ENCODE measurements around the gene SLC9A8.
A peak's percentile ranks its signal among the peaks of the same experiment; 100 is the strongest.

The SLC9A8 gene

DNA sequence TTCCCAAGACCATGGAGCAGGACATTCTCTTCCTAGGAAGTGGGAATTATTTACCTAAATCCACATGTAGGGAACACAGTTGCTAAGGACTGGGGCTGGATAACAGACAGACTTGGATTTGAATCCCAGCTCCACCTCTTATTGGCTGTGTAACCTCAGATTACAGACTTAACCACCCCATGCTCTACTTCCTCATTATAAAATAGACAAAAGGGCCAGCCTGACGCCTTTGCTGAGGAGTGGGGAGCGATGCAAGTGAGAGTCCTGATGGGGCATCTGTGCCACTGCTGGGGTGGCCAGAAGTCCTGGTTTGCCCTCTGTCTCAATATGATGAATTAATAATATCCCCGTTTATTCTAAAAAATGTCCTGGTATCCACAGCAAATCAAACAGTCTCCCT, 55.9 kb downstream of the SLC9A8 start:
- 0 out of 2 replicates have a peak, but pooled peaks cover 8% of the 10 kb centered on the region for H3K79me2 ChIP-seq (ENCODE audit: insufficient read depth, low read depth)
- peak overlapping the region; percentile 75; the same call in 1 of the 2 replicates for H3K4me2 ChIP-seq
- no peaks in the 10 kb centered on the region for H3K36me3 ChIP-seq (ENCODE audit: insufficient read depth)
- peaks cover 57% of the 10 kb centered on the region for H3K4me1 ChIP-seq (ENCODE audit: low read depth, poor library complexity, severe bottlenecking)
- TF ChIP-seq, protein P1, sequence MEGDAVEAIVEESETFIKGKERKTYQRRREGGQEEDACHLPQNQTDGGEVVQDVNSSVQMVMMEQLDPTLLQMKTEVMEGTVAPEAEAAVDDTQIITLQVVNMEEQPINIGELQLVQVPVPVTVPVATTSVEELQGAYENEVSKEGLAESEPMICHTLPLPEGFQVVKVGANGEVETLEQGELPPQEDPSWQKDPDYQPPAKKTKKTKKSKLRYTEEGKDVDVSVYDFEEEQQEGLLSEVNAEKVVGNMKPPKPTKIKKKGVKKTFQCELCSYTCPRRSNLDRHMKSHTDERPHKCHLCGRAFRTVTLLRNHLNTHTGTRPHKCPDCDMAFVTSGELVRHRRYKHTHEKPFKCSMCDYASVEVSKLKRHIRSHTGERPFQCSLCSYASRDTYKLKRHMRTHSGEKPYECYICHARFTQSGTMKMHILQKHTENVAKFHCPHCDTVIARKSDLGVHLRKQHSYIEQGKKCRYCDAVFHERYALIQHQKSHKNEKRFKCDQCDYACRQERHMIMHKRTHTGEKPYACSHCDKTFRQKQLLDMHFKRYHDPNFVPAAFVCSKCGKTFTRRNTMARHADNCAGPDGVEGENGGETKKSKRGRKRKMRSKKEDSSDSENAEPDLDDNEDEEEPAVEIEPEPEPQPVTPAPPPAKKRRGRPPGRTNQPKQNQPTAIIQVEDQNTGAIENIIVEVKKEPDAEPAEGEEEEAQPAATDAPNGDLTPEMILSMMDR (conservative IDR thresholded peaks at IDR 0.05; ENCODE audit: low read depth, low read length) = no peak
- no peaks in the 10 kb centered on the region for H3K27me3 ChIP-seq (ENCODE audit: insufficient read depth, low read depth)
- peak overlapping the region; percentile 87; the same call in 1 of the 2 replicates for H3K27ac ChIP-seq
- H4K20me1 ChIP-seq (ENCODE audit: insufficient read depth) = no peaks in the 10 kb centered on the region
- H2AFZ ChIP-seq (ENCODE audit: low read depth) = no peak overlapping the region
- no peak overlapping the region for H3K9ac ChIP-seq
- H3K4me3 ChIP-seq (IDR thresholded peaks at IDR 0.05; ENCODE audit: insufficient read depth, low read depth, low read length) = no peak overlapping the region

DNA sequence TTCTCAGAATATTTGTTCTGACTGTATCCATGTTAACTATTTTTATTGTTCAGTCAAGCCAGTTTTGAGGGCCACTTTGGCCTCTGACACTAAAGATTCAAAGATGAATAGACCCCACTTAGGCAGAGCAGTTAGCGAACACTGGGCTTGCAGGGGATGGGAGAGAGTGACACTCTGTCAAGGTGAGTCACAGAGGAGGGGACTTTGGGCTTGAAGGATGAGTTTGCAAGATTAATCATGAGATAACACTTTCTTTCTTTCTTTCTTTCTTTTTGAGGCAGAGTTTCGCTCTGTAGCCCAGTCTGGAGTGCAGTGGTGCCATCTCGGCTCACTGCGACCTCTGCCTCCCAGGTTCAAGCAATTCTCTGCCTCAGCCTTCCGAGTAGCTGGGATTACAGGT, 56.3 kb downstream of the SLC9A8 start:
- Histone ChIP-seq H3K27me3 (ENCODE audit: insufficient read depth, low read depth) (no peaks in the 10 kb centered on the region), H3K27ac (no peak overlapping the region), H3K36me3 (ENCODE audit: insufficient read depth) (no peaks in the 10 kb centered on the region), H3K4me3 (IDR thresholded peaks at IDR 0.05; ENCODE audit: insufficient read depth, low read depth, low read length) (no peak overlapping the region), H3K4me1 (ENCODE audit: low read depth, poor library complexity, severe bottlenecking) (peaks cover 57% of the 10 kb centered on the region), H3K79me2 (ENCODE audit: insufficient read depth, low read depth) (0 out of 2 replicates have a peak, but pooled peaks cover 8% of the 10 kb centered on the region), H3K4me2 (no peak overlapping the region), H2AFZ (ENCODE audit: low read depth) (no peak overlapping the region), H3K9ac (no peak overlapping the region), H4K20me1 (ENCODE audit: insufficient read depth) (no peaks in the 10 kb centered on the region)
- TF ChIP-seq, protein P1 (conservative IDR thresholded peaks at IDR 0.05; ENCODE audit: low read depth, low read length) = no peak

DNA sequence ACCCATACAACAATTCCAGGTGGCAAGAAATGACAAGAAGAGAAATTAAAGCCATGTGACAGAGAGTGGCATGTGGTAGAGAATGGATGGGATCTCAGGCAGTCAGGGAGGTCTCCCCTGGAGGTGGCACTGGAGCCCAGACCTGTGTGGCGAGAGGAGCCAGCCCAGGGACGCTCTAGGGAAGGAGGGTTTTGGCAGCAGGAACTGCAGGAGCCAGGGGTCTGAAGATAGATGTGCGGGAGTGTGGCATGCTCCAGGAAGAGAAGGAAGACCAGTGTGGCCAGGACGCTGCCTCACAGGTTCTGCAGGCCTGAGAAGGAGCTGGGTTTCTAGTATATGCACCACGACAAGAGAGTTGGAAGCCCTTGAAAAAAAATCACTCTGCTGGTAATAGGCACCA, 57.6 kb downstream of the SLC9A8 start:
- no peak overlapping the region for H3K4me3 ChIP-seq (IDR thresholded peaks at IDR 0.05; ENCODE audit: insufficient read depth, low read depth, low read length)
- no peaks in the 10 kb centered on the region for H3K27me3 ChIP-seq (ENCODE audit: insufficient read depth, low read depth)
- no peaks in the 10 kb centered on the region for H4K20me1 ChIP-seq (ENCODE audit: insufficient read depth)
- H3K79me2 ChIP-seq (ENCODE audit: insufficient read depth, low read depth) = 0 out of 2 replicates have a peak, but pooled peaks cover 8% of the 10 kb centered on the region
- H2AFZ ChIP-seq (ENCODE audit: low read depth) = no peak overlapping the region
- H3K4me1 ChIP-seq (ENCODE audit: low read depth, poor library complexity, severe bottlenecking) = peaks cover 45% of the 10 kb centered on the region
- TF ChIP-seq, protein P1 (conservative IDR thresholded peaks at IDR 0.05; ENCODE audit: low read depth, low read length) = no peak
- no peak overlapping the region for H3K4me2 ChIP-seq
- no peaks in the 10 kb centered on the region for H3K36me3 ChIP-seq (ENCODE audit: insufficient read depth)
- no peak overlapping the region for H3K27ac ChIP-seq
- no peak overlapping the region for H3K9ac ChIP-seq

DNA sequence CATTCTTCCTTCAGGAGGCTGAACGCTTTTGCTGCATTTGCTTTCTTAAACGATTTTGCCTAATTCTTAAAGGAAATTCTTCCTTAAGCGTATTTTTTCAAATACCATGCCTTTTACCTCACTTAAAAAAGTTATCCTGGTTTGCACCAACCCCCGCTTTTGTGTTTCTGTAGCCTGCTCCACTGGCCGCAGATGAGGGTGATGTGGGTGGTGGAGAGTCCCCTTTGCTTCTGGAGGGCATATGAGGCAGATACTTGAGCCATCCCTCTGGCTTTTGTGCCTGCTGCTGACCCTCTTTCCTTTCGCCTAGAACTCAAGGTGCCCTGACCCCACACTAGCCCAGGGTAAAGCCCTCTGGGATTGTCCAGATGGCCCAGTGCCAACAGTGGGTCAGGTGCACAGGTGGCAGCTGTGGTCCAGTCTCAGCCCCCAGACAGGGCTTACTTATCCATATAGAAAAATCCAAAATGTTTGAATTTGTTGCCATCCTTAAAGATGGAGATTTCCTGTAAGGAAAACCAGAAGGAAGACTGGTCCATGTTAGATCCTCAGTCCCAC, 58.8 kb downstream of the SLC9A8 start:
- H3K27ac ChIP-seq = no peak overlapping the region
- H3K4me2 ChIP-seq = no peak overlapping the region
- peaks cover 33% of the 10 kb centered on the region for H3K4me1 ChIP-seq (ENCODE audit: low read depth, poor library complexity, severe bottlenecking)
- no peak overlapping the region for H3K9ac ChIP-seq
- 0 out of 2 replicates have a peak, but pooled peaks cover 8% of the 10 kb centered on the region for H3K79me2 ChIP-seq (ENCODE audit: insufficient read depth, low read depth)
- no peaks in the 10 kb centered on the region for H3K27me3 ChIP-seq (ENCODE audit: insufficient read depth, low read depth)
- no peak overlapping the region for H3K4me3 ChIP-seq (IDR thresholded peaks at IDR 0.05; ENCODE audit: insufficient read depth, low read depth, low read length)
- H2AFZ ChIP-seq (ENCODE audit: low read depth) = no peak overlapping the region
- TF ChIP-seq, protein P1 (conservative IDR thresholded peaks at IDR 0.05; ENCODE audit: low read depth, low read length) = no peak
- no peaks in the 10 kb centered on the region for H4K20me1 ChIP-seq (ENCODE audit: insufficient read depth)
- no peaks in the 10 kb centered on the region for H3K36me3 ChIP-seq (ENCODE audit: insufficient read depth)
